Mucosa of rectum (tissue), 2 donors: ENCODE results near the gene KRTAP10-6.

ENCODE experiments used
- H3K27ac ChIP-seq, 2 donors: one replicate each; pipeline ENCODE4 v1.7.0; 2013; ENCODE audit warnings: inconsistent platforms in 2 of 2, low read depth in 2 of 2, low read length in 2 of 2
- H3K27me3 ChIP-seq, 2 donors: one replicate each; pipeline ENCODE4 v1.7.0; 2013; ENCODE audit warnings: low read length in 2 of 2; ENCODE audit not compliant: control insufficient read depth in 2 of 2, insufficient read depth in 2 of 2
- H3K36me3 ChIP-seq, 2 donors: one replicate each; pipeline ENCODE4 v1.7.0; 2013; ENCODE audit warnings: low read length in 2 of 2; ENCODE audit not compliant: control insufficient read depth in 2 of 2, insufficient read depth in 2 of 2
- H3K4me1 ChIP-seq, 2 donors: one replicate each; pipeline ENCODE4 v1.7.0; 2013; ENCODE audit warnings: low read length in 2 of 2, mild to moderate bottlenecking in 1 of 2; ENCODE audit not compliant: control insufficient read depth in 2 of 2, insufficient read depth in 2 of 2
- H3K4me3 ChIP-seq, 2 donors: one replicate each; pipeline ENCODE4 v1.7.0; 2013; ENCODE audit warnings: low read length in 2 of 2
- H3K9ac ChIP-seq, 2 donors: one replicate each; pipeline ENCODE4 v1.7.0; 2013; ENCODE audit warnings: low read length in 2 of 2, low read depth in 1 of 2, mild to moderate bottlenecking in 1 of 2
- H3K9me3 ChIP-seq, 2 donors: one replicate each; pipeline ENCODE4 v1.7.0; 2013; ENCODE audit warnings: low read length in 2 of 2; ENCODE audit not compliant: control insufficient read depth in 2 of 2
- donor health status: healthy.
- donor health status: Normal muscosa, but diverticular disease.

KRTAP10-6 gene

DNA sequence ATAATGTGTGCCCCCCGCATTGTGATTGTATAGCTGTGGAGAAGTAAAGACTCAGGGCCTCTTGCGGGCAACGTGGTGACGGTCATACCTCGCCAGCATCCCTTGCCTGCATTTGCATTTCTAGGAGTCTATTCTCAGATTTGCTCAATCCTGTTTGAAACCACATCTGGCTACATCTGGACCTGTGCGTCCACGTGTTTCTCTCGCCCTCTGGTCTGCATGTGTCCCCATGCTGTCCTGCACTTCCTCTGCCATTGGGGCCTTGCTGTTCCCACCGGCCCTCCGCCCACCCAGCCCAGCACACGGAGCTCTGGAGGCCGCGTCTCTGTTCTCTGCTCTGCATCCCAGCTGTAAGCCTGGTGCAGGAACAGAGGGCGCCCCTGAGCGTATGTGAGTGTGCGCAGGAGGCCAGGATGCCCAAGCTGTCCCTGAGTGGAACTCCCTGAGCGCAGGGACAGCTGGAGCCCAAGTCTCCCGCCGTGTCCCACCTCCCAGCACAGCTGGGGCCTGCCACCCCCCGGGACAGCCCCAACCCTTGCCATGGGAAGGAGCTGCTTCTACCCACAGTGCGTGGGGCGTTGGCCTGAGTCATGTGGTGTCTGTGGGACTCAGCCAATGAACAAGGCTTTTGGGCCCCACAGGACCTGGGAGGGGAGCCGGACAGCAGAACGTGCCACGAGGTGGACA lies 42.6 kb downstream of the KRTAP10-6 start:
- H3K9me3 ChIP-seq = no peaks in the 10 kb centered on the region
- no peak overlapping the region for H3K4me3 ChIP-seq
- no peaks in the 10 kb centered on the region for H3K36me3 ChIP-seq
- H3K27ac ChIP-seq = no peak overlapping the region
- no peak overlapping the region for H3K9ac ChIP-seq
- no peaks in the 10 kb centered on the region for H3K4me1 ChIP-seq
- H3K27me3 ChIP-seq = no peaks in the 10 kb centered on the region

DNA sequence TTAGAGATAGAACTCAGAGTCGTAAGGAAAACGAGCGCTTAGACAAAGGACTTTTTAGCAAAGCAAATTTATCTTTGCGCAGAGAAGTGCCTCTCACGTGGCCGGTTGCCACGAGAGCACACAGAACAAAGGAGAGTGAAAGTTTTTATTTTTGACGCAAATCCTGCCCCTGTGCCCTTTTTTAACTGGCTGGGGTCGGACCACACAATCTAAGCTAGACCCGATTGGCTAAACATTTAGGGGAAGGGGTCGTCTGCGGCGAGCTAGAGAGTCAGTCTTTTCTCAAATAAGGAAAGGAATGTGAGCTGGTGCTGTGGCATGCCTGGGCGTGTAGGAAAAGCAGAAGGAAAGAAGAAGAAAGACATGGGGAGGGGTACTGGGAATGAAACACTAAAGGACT lies 43.4 kb downstream of the KRTAP10-6 start:
- Histone ChIP-seq H3K4me3 (no peak overlapping the region), H3K4me1 (no peaks in the 10 kb centered on the region), H3K9ac (no peak overlapping the region), H3K9me3 (no peaks in the 10 kb centered on the region), H3K27ac (no peak overlapping the region), H3K36me3 (no peaks in the 10 kb centered on the region), H3K27me3 (no peaks in the 10 kb centered on the region)

DNA sequence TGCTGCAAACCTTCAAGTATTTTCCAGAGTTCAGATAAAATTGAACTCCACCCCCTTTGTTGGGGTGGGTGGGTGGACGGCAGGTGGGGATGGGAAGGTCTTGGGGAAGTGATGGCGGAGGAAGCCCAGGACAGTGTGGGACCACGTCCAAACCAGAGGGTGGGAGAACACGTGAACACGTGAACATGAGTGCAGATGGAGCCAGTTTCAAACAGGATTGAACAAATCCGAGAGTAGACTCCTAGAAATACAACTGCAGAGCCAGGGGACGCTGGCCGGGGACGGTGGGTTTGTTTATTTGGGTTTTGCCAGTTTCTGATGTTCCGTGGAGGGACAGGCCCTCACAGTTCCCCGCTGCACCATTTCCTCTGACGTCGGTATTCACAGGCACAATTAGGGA lies 43.9 kb downstream of the KRTAP10-6 start:
- Histone ChIP-seq H3K9me3 (no peaks in the 10 kb centered on the region), H3K27ac (no peak overlapping the region), H3K36me3 (no peaks in the 10 kb centered on the region), H3K27me3 (no peaks in the 10 kb centered on the region), H3K4me1 (no peaks in the 10 kb centered on the region), H3K9ac (no peak overlapping the region), H3K4me3 (no peak overlapping the region)

DNA sequence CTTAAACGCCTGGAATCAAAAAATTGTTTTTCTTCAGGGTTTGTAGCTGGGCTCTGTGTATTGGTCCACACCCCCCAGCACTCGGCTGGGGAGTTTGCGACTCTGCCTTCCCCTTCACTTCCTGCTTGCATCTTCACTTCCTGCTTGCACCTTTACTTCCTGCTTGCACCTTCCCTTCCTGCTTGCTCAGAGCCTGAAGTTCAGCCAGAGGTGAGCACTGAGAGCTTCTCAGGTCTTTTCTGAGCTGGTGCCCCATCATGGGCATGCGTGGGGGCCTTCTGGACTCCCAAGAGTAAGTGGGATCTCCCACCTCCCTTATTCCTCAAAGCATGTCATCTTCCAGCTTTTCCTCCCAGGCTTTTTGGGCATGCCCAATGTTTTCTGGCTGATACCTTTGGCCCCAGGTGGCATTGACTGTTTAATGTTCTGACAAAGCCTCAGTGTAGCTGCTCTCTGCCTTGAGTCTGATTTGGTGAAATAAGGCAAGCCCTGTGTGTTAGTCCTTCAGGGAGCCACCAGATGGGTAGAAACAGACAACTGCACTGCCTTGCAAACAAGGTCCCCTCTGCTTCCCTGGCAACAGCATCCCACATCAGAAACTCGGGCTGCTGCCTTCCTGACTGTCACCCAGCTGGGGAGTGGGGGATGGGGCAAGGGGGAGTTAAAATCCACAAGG lies 44.5 kb downstream of the KRTAP10-6 start:
- Histone ChIP-seq H3K27ac (no peak overlapping the region), H3K9ac (no peak overlapping the region), H3K4me1 (no peaks in the 10 kb centered on the region), H3K36me3 (no peaks in the 10 kb centered on the region), H3K4me3 (no peak overlapping the region), H3K9me3 (no peaks in the 10 kb centered on the region), H3K27me3 (no peaks in the 10 kb centered on the region)

DNA sequence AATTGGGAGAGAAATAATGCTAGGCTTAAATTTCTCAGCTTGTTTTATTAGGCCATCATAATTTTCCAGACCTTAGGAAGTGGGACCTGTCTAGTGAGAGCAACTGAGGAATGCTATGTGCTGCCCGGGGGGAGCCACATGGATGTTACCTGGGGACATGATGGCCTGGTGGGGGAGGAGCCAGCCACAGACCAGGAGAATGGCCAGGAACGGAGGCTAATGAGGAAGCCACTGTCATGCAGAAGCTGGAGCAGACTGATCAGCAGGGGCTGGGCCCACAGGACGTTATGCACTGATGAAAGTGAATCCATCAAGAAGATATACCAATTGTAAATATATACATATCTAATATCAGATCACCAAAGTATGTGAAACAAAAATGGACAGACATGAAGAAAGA lies 47.7 kb downstream of the KRTAP10-6 start:
- Histone ChIP-seq H3K27me3 (no peaks in the 10 kb centered on the region), H3K9ac (no peak overlapping the region), H3K27ac (no peak overlapping the region), H3K36me3 (no peaks in the 10 kb centered on the region), H3K9me3 (no peaks in the 10 kb centered on the region), H3K4me3 (no peak overlapping the region), H3K4me1 (no peaks in the 10 kb centered on the region)

DNA sequence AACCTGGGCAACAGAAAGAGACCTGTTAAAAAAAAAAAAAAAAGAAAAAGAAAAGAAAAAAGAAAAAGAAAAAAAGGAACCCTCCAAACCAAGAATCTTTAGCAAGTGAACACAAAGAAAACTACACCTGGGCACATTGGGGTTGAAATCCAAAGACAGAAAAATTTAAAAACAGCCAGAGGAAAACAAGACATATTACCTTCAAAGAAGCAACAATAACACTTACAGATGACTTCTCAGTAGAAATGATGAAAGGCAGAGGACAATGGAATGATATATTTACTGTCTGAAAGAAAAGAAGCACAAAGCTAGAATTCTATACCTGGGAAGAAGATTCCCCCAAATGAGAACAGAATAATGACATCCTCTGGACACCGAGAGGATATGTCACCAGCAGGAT lies 49.6 kb downstream of the KRTAP10-6 start:
- Histone ChIP-seq H3K4me1 (no peaks in the 10 kb centered on the region), H3K27me3 (no peaks in the 10 kb centered on the region), H3K9ac (no peak overlapping the region), H3K9me3 (no peaks in the 10 kb centered on the region), H3K36me3 (no peaks in the 10 kb centered on the region), H3K27ac (no peak overlapping the region), H3K4me3 (no peak overlapping the region)
